A549 (cell line): ENCODE data around the gene ETFRF1.

Experiments used
- EP300 ChIP-seq, 2 experiments: fragments of >200 bp; sonication (Bioruptor Twin); formaldehyde crosslinking; IDR thresholded peaks; 2 replicates in 1 of 2; 3 replicates in 1 of 2; pipeline ENCODE4 v1.6.1; 2016 to 2017
- JUN ChIP-seq, 2 experiments: fragments of >200 bp; sonication (Bioruptor Twin); formaldehyde crosslinking; IDR thresholded peaks; 2 replicates in 1 of 2; 3 replicates in 1 of 2; pipeline ENCODE4 v1.6.1; 2016 to 2017
- MAFK ChIP-seq: fragments of 450-650 bp; IDR thresholded peaks from 2 replicates; pipeline ENCODE4 v1.6.1; 2014; ENCODE audit not compliant: partially characterized antibody
- POLR2A ChIP-seq: IDR thresholded peaks from 2 replicates; pipeline ENCODE4 v1.6.1; 2012; ENCODE audit warnings: mild to moderate bottlenecking, low read length
- SREBF2 ChIP-seq: fragments of 450-650 bp; IDR thresholded peaks from 2 replicates; pipeline ENCODE4 v1.6.1; 2014; ENCODE audit warnings: mild to moderate bottlenecking, moderate library complexity
- ZFP36 ChIP-seq: fragments of 450-650 bp; IDR thresholded peaks from 2 replicates; pipeline ENCODE4 v1.6.1; 2014; ENCODE audit warnings: borderline replicate concordance; ENCODE audit not compliant: partially characterized antibody
- ZNF302 ChIP-seq: fragments of 250-450 bp; sonication (Bioruptor Pico); IDR thresholded peaks from 2 replicates; pipeline ENCODE4 v1.9.0; 2021; ENCODE audit warnings: inconsistent platforms, mild to moderate bottlenecking, moderate library complexity
- TF ChIP-seq, protein P1 (sequence below): fragments of >200 bp; sonication (Bioruptor Twin); formaldehyde crosslinking; IDR thresholded peaks from 3 replicates; pipeline ENCODE4 v1.5.1; 2016
- TF ChIP-seq, protein P2 (sequence below): fragments of 200-600 bp; sonication (generic); IDR thresholded peaks from 2 replicates; pipeline ENCODE4 v1.6.1; 2016; ENCODE audit warnings: antibody characterized with exemption, mild to moderate bottlenecking, moderate library complexity
- TF ChIP-seq, protein P3 (sequence below): IDR thresholded peaks from 2 replicates; pipeline ENCODE4 v1.6.1; 2012

DNA sequence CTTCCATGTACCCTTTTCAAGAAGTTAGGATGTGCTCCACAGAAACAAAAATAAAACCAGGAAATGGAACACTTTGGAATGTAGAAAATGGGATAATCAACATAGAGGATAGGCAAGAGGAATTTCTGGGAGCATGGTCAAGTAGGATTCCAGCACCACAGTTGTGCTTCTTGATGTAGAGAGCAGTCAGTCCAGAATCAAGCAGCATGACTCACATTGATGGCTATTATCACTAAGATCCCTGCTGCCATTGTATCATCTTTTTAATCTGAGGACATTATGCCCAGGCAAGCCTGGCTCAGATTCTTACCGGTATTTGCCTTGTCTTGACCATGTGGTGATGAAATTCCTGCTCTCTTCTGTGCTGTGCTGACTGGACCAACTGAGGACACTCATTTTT lies 5.7 kb downstream of the ETFRF1 start:
- TF ChIP-seq, protein P1, sequence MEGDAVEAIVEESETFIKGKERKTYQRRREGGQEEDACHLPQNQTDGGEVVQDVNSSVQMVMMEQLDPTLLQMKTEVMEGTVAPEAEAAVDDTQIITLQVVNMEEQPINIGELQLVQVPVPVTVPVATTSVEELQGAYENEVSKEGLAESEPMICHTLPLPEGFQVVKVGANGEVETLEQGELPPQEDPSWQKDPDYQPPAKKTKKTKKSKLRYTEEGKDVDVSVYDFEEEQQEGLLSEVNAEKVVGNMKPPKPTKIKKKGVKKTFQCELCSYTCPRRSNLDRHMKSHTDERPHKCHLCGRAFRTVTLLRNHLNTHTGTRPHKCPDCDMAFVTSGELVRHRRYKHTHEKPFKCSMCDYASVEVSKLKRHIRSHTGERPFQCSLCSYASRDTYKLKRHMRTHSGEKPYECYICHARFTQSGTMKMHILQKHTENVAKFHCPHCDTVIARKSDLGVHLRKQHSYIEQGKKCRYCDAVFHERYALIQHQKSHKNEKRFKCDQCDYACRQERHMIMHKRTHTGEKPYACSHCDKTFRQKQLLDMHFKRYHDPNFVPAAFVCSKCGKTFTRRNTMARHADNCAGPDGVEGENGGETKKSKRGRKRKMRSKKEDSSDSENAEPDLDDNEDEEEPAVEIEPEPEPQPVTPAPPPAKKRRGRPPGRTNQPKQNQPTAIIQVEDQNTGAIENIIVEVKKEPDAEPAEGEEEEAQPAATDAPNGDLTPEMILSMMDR: no peak
- TF ChIP-seq EP300 (IDR thresholded peaks at IDR 0.05) (no peak), ZFP36 (no peak), ZNF302 (no peak), POLR2A (no peak), JUN (IDR thresholded peaks at IDR 0.05) (no peak), MAFK (no peak), SREBF2 (no peak)
- TF ChIP-seq, protein P2, sequence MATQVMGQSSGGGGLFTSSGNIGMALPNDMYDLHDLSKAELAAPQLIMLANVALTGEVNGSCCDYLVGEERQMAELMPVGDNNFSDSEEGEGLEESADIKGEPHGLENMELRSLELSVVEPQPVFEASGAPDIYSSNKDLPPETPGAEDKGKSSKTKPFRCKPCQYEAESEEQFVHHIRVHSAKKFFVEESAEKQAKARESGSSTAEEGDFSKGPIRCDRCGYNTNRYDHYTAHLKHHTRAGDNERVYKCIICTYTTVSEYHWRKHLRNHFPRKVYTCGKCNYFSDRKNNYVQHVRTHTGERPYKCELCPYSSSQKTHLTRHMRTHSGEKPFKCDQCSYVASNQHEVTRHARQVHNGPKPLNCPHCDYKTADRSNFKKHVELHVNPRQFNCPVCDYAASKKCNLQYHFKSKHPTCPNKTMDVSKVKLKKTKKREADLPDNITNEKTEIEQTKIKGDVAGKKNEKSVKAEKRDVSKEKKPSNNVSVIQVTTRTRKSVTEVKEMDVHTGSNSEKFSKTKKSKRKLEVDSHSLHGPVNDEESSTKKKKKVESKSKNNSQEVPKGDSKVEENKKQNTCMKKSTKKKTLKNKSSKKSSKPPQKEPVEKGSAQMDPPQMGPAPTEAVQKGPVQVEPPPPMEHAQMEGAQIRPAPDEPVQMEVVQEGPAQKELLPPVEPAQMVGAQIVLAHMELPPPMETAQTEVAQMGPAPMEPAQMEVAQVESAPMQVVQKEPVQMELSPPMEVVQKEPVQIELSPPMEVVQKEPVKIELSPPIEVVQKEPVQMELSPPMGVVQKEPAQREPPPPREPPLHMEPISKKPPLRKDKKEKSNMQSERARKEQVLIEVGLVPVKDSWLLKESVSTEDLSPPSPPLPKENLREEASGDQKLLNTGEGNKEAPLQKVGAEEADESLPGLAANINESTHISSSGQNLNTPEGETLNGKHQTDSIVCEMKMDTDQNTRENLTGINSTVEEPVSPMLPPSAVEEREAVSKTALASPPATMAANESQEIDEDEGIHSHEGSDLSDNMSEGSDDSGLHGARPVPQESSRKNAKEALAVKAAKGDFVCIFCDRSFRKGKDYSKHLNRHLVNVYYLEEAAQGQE: no peak
- TF ChIP-seq, protein P3, sequence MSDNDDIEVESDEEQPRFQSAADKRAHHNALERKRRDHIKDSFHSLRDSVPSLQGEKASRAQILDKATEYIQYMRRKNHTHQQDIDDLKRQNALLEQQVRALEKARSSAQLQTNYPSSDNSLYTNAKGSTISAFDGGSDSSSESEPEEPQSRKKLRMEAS: no peak
